HG03039 (cell line): ENCODE measurements around the gene HS1BP3.

Source experiments
- ATAC-seq: cut with Tn5 transposase; IDR thresholded peaks from one replicate; pipeline ENCODE4 v1.9.1; 2021; ENCODE audit warnings: mild to moderate bottlenecking, moderate library complexity; ENCODE audit not compliant: unreplicated experiment

The HS1BP3 gene

GRCh38 chr2:20574423-20574911, 76.4 kb downstream of the HS1BP3 start:
- no peak for ATAC-seq

DNA sequence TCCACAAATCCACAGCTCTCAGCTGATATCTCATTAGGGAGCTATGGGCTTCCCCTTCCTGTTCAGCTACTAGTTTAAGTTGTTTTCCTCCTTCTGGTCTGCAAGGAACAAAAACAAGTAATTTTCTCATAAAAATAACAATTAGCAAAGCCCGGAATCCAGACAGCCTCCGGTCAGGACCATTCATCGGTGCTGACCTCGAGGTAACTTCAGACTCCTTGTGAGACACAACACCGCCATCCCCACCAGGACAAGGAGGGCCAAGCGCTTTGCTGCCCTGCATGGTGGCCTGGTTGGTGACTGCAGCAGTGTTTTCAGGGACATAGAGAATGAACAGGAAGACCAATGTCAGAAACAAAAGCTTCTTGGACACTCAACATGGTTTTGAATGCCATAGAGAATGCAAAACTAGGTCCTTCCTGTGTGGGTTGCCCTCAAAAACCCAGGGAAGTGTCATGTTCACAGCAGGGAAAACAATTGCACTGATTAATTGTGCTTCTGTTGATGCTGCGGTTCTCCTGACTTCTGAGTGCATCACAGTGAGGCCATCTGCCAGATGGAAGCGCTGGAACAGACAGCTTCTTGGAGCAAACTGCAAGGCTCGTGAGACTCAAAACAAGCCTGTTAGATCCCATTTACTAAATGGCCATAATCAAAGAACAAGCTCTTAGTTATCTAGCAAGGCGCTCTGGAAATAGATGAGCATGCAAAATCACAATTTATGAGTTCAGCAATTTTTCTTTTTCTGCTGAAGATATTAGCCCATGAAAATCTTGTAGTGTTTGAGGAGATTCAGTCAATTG, 77.1 kb downstream of the HS1BP3 start:
- no peak for ATAC-seq

DNA sequence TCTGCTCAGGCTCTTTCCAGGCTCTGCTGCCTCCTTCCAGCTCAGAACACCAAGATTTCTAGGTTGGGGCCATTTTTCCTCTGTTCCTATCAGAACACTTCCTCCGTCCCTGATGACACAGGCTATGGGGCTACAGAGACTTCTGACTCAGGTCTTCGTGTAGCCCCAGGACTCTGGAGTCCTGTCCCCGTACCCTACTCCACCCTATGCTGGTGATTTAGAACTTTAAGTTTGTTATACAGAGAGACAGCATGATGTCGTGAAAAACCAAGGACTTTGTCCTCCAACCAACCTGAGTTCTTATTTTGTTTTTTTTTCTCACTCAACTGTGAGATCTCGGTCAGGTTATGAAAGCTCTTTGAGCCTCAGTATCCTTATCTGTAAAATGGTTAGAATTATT, 78.7 kb downstream of the HS1BP3 start:
- ATAC-seq, result no peak

- ATAC-seq, result no peak
Measured at GRCh38 chr2:20571644-20572215, 79.2 kb downstream of the HS1BP3 start.

GRCh38 chr2:20571231-20571630, 79.7 kb downstream of the HS1BP3 start:
- no peak for ATAC-seq

DNA sequence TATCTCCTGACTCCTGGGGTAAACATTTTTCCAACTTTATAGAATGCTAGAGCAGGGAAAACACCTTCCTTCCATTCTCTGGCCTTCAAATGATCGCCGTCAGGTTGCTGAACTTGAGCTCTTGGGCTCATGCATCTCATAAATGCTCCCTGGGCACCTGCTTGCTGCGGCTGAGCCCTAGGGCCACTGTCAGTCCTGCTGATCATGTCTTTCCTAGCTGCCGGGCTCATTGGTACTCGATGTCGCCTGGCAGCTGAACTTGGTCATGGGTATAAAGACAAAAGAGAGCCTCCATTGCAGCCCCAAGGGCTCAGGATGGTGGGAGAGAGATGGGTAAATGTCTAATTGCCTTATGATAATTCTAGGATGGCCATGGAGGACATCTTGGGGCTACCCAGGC, 80.6 kb downstream of the HS1BP3 start:
- no peak for ATAC-seq

- ATAC-seq, result no peak
Measured at GRCh38 chr2:20569464-20570223, 81.3 kb downstream of the HS1BP3 start.

DNA sequence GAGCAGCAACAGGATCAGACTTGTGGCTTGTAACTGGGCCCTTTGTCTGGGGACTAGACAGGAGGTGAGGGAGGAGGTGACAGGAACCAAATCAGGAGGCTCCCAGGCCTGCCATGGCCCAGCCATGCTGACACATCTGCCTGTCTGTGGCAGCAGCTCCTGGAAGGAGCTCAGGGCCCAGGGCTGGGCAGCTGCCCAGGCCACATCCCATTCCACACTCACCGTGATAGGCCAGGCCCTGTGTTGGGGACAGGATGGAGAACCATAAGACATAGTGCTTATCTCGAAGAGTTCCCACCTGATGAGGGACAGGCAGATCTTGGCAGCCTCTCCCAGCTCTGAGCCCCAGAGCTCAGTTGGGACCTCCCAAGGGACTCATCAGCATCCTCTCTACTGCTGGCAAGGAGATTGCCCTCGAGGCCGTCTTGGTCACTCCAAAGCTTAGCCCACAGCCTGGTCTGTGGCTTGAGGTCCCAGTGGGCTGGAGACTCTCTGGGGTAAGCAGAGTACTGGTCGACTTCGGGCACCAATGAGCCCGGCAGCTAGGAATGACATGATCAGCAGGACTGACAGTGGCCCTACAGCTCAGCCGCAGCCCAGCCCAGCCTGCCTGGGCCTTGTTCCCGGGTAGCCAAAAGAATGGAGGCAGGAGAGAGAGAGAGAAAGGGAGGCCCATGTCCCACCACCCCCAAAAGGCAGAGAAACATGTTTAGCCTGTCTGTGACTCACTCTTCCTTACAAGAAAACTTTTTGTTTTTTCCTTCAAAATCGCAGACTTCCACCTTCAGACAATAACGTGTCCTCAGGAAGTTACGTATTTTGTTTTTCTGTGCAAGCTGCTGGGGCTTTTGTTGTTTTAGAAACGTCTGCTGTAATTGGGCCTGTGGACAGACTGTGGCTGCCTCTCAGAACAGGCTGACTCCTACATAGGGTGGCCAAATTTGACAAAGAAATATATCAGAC, 82.1 kb downstream of the HS1BP3 start:
- ATAC-seq, result no peak

DNA sequence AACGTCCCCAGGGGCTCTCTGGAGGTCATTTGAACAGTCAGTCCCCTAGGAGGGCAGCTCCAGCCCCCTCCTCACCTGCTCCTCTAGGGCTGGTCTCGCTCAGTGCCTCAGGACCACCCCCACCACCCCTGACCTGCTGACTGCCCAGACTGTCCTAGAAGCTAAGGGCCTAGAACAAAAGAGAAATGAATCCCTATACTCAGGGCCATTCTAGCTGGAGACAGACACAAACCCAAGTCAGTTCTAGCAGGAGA, 83.0 kb downstream of the HS1BP3 start:
- ATAC-seq, result no peak
